ENCODE results near the gene MPRIP.

DNA sequence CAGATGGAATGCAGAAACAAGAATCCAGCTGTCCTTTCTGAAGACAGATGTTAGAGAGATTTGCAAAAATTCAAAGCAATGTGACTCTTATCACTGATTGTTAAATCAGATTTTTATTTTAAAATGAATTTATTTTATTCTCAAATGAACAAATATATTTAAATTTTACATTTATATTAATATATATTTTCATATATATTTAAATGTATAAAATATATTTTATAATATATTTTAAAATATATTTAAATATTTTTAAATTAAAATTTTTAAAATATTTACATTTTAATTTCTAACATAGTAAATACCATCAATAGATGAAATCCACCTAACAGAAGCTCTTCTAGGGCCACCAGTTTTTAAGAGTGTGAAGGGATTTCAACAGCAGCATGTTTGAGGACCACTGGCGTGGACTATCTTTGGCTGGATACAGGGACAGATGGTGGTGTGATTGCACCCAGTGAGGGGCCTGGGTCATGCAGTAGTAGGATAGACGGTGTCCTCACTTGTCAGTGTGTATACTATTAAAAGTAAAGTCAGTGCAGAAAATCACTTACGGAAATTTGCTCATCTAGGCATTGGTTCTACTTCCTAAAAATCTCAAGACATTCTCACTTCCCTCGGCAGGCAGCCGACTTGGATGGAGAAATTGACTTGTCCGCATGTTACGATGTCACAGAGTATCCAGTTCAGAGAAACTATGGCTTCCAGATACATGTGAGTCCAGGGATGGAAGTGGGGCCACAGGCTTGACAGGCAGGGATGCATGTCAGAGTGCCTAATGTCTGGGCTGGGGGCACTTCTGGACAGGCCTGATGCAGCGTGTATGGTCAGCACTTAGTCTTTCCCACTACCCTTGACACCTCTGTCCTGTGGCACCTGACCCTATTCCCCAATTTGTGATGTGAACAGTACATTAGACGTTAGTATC is 107.5 kb downstream of the MPRIP start:
- TF ChIP-seq POU2F2 (IDR thresholded peaks at IDR 0.05; ENCODE audit: low read depth, low read length) (no peak), SPI1 (IDR thresholded peaks at IDR 0.05; ENCODE audit: low read depth, low read length) (no peak), POLR2A (IDR thresholded peaks at IDR 0.05; ENCODE audit: low read depth, low read length) (no peak), TAF1 (IDR thresholded peaks at IDR 0.05; ENCODE audit: low read depth, low read length) (no peak), POLR2AphosphoS5 (IDR thresholded peaks at IDR 0.05; ENCODE audit: low read depth, low read length) (no peak), PAX5 (IDR thresholded peaks at IDR 0.05; ENCODE audit: insufficient read depth, low read length, severe bottlenecking) (no peak)
